Right renal pelvis (tissue), 4 donors: ENCODE data around the gene SPDYE9. TPM values are rescaled to one million over a fixed set of nuclear protein-coding genes. Genes with fewer than 3 reads are reported as not detected.
"Not testable (repeated sequence)": the region's sequence is repeated elsewhere in the genome, so short reads cannot be mapped to it uniquely, and the experiment has no call there.

ENCODE experiments used
- DNase-seq, 4 donors: peaks; one replicate each; pipeline ENCODE4 v3.0.0-alpha.2; 2013; ENCODE audit warnings: low read depth in 4 of 4, low spot score in 3 of 4, missing footprints in 1 of 4
- polyA plus RNA-seq, 4 donors: library from polyadenylated mRNA; unstranded; fragments of 120-200 nt; gene quantifications; one replicate each; pipeline ENCODE4 v1.2.1, GENCODE V29; 2013; ENCODE audit not compliant: insufficient read length in 4 of 4

SPDYE9 gene
- under 1 TPM; 0.18 to 0.97 (median 0.29) TPM for polyA plus RNA-seq

- DNase-seq, result not testable (repeated sequence)
These were observed at the start of gene SPDYE9 for GRCh38 chr7:73085938-73086337. SPDYE9 (minus strand) TSS chr7:73086038; CDS start chr7:73084238, 1,800 bp downstream.

GRCh38 chr7:73134866-73135265, 49.0 kb upstream of the SPDYE9 start:
- DNase-seq, result not testable (repeated sequence)

GRCh38 chr7:73132651-73133217, 46.9 kb upstream of the SPDYE9 start:
- DNase-seq, result not testable (repeated sequence)

- DNase-seq, result not testable (repeated sequence)
These were observed 44.8 kb upstream of the SPDYE9 start for GRCh38 chr7:73130612-73131011.

GRCh38 chr7:73124126-73124525, 38.3 kb upstream of the SPDYE9 start:
- DNase-seq, result not testable (repeated sequence)

GRCh38 chr7:73122778-73123447, 37.1 kb upstream of the SPDYE9 start:
- DNase-seq, result not testable (repeated sequence)

- DNase-seq, result not testable (repeated sequence)
These were observed 32.3 kb upstream of the SPDYE9 start for GRCh38 chr7:73118155-73118554.

GRCh38 chr7:73057811-73058210, 28.0 kb downstream of the SPDYE9 start, which contains the start of gene SPDYE11:
SPDYE11 (minus strand) TSS chr7:73057911; CDS start chr7:73056111, 1,800 bp downstream.
- DNase-seq, result not testable (repeated sequence)

- DNase-seq, result not testable (repeated sequence)
These were observed 56.2 kb downstream of the SPDYE9 start, which contains the start of gene SPDYE8 for GRCh38 chr7:73029666-73030065. SPDYE8 (minus strand) TSS chr7:73029766; CDS start chr7:73027966, 1,800 bp downstream.

Other genes starting within 250 kb of the SPDYE9 start
- gene POM121, start 160.9 kb downstream of the SPDYE9 start, polyA plus RNA-seq, result 10 to 100 TPM; 37.3 to 46.5 (median 44.4) TPM
- 1 to 10 TPM in 2 of 4 donors, under 1 TPM in 2; 0.57 to 1.3 (median 0.94) TPM for gene TRIM74, start 116.6 kb downstream of the SPDYE9 start, polyA plus RNA-seq
- gene SPDYE8, start 56.3 kb downstream of the SPDYE9 start, polyA plus RNA-seq, result under 1 TPM; 0.15 to 0.29 (median 0.28) TPM
- gene SPDYE11, start 28.1 kb downstream of the SPDYE9 start, polyA plus RNA-seq, result under 1 TPM; 0.18 to 0.97 (median 0.29) TPM
- gene NSUN5, start 222.8 kb upstream of the SPDYE9 start, polyA plus RNA-seq, result 10 to 100 TPM; 15.0 to 22.5 (median 16.6) TPM
- under 1 TPM; 0.12 to 0.24 (median 0.22) TPM for gene TRIM50, start 242.0 kb upstream of the SPDYE9 start, polyA plus RNA-seq
- gene FKBP6, start 242.1 kb upstream of the SPDYE9 start, polyA plus RNA-seq, result under 1 TPM; 0.13 to 0.42 (median 0.26) TPM